HCT116 (cell line): Measurements from ENCODE around the gene ANXA2. TPM values are rescaled to one million over a fixed set of nuclear protein-coding genes. Genes with fewer than 3 reads are reported as not detected.

Experiments
- ATAC-seq: fragments of 200-7000 bp; cut with Tn5 transposase; 2 replicates; pipeline ENCODE4 v1.9.1; 2020; ENCODE audit warnings: mild to moderate bottlenecking, moderate library complexity
- BruUV-seq: library from RNA; stranded (reverse); fragments of 400-500 nt; replicated peaks from 2 replicates; lab custom pipeline; 2021; lab: Mats Ljungman, UMichigan
- CTCF ChIA-PET: fragments of 300-600 bp; sonication (Branson Sonifier 250); formaldehyde crosslinking; loops from one replicate; lab custom pipeline; 2021; ENCODE audit warnings: antibody characterized with exemption; lab: Charles Lee
- POLR2A ChIA-PET: fragments of 300-600, 350-600 bp; sonication (Branson Sonifier 250); formaldehyde crosslinking; loops from one replicate; lab custom pipeline; 2021; ENCODE audit warnings: antibody characterized with exemption; lab: Charles Lee
- RAD21 ChIA-PET, 2 experiments: fragments of 300-600 bp; sonication (Branson Sonifier 250); formaldehyde crosslinking; loops; one replicate each; lab custom pipeline; 2023; ENCODE audit warnings: low total read pairs in 2 of 2; ENCODE audit not compliant: uncharacterized antibody in 2 of 2, unreplicated experiment in 2 of 2, low non-redundant PET in 1 of 2; lab: Charles Lee
- DNase-seq: peaks from one replicate; pipeline ENCODE4 v3.0.0-alpha.2; 2010; ENCODE audit warnings: low read depth, low spot score
- H2AFZ ChIP-seq: fragments of 200-600 bp; shearing (Covaris generic), sonication (generic); 2 replicates; pipeline ENCODE4 v1.6.1; 2017; ENCODE audit warnings: low read depth, mixed run types, mixed read lengths, antibody characterized with exemption, low read length; ENCODE audit not compliant: poor library complexity, severe bottlenecking
- H3K27ac ChIP-seq: 2 replicates; pipeline ENCODE4 v1.5.1; 2012; ENCODE audit warnings: low read depth, low read length
- H3K27me3 ChIP-seq: fragments of 200-600 bp; sonication (generic); 2 replicates; pipeline ENCODE4 v1.6.1; 2016; ENCODE audit warnings: mixed run types, low read length, mixed read lengths; ENCODE audit not compliant: insufficient read depth
- H3K36me3 ChIP-seq, 2 experiments: fragments of 200-500 bp in 1 of 2; fragments of 200-600 bp in 1 of 2; sonication (Bioruptor generic) in 1 of 2; sonication (generic) in 1 of 2; 2 replicates each; pipeline versions ENCODE4 v1.5.1 to v1.6.1; 2014 to 2016; ENCODE audit warnings: low read length in 2 of 2, inconsistent platforms in 1 of 2, mixed read lengths in 1 of 2, mixed run types in 1 of 2; ENCODE audit not compliant: insufficient read depth in 2 of 2, control insufficient read depth in 1 of 2
- H3K4me1 ChIP-seq, 2 experiments: fragments of 200-600 bp in 1 of 2; sonication (generic) in 1 of 2; 2 replicates each; pipeline versions ENCODE4 v1.5.1 to v1.6.1; 2012 to 2017; ENCODE audit warnings: low read length in 2 of 2, inconsistent platforms in 1 of 2, mild to moderate bottlenecking in 1 of 2, mixed read lengths in 1 of 2, mixed run types in 1 of 2, moderate library complexity in 1 of 2; ENCODE audit not compliant: insufficient read depth in 2 of 2, control insufficient read depth in 1 of 2
- H3K4me2 ChIP-seq: fragments of 200-600 bp; sonication (generic); 2 replicates; pipeline ENCODE4 v1.6.1; 2017; ENCODE audit warnings: mixed run types, low read length, mixed read lengths
- H3K4me3 ChIP-seq, 2 experiments: fragments of 200-600 bp in 1 of 2; sonication (generic) in 1 of 2; replicated peaks in 1 of 2; 2 replicates each; pipeline ENCODE4 v1.5.1; 2011 to 2016; ENCODE audit warnings: low read length in 2 of 2, control low read depth in 1 of 2, low read depth in 1 of 2, mild to moderate bottlenecking in 1 of 2, mixed read lengths in 1 of 2, mixed run types in 1 of 2
- H3K79me2 ChIP-seq: fragments of 200-600 bp; sonication (generic); 2 replicates; pipeline ENCODE4 v1.6.1; 2017; ENCODE audit warnings: mild to moderate bottlenecking, mixed run types, low read length, moderate library complexity, mixed read lengths; ENCODE audit not compliant: insufficient read depth
- H3K9ac ChIP-seq: fragments of 200-600 bp; sonication (generic); 2 replicates; pipeline ENCODE4 v1.6.1; 2016; ENCODE audit warnings: low read length, mixed read lengths
- H3K9me2 ChIP-seq: fragments of 200-600 bp; sonication (generic), shearing (Covaris generic); 2 replicates; pipeline ENCODE4 v1.6.1; 2017; ENCODE audit warnings: mixed run types, mild to moderate bottlenecking, moderate library complexity; ENCODE audit not compliant: insufficient read depth
- H3K9me3 ChIP-seq, 2 experiments: fragments of 200-500 bp in 1 of 2; fragments of 200-600 bp in 1 of 2; sonication (Bioruptor generic) in 1 of 2; sonication (generic) in 1 of 2; 2 replicates each; pipeline ENCODE4 v1.6.1; 2014 to 2017; ENCODE audit warnings: low read length in 2 of 2, mixed read lengths in 2 of 2, inconsistent platforms in 1 of 2, low read depth in 1 of 2, mild to moderate bottlenecking in 1 of 2, mixed run types in 1 of 2, moderate library complexity in 1 of 2; ENCODE audit not compliant: control insufficient read depth in 1 of 2, insufficient read depth in 1 of 2
- H4K20me1 ChIP-seq: fragments of 200-600 bp; sonication (generic), shearing (Covaris generic); 2 replicates; pipeline ENCODE4 v1.6.1; 2017; ENCODE audit warnings: mixed run types, mild to moderate bottlenecking, moderate library complexity; ENCODE audit not compliant: insufficient read depth
- ATF3 ChIP-seq: IDR thresholded peaks from 2 replicates; pipeline ENCODE4 v1.6.1; 2012
- CBX3 ChIP-seq: IDR thresholded peaks from 2 replicates; pipeline ENCODE4 v1.6.1; 2012; ENCODE audit warnings: low read depth
- CEBPB ChIP-seq: IDR thresholded peaks from 2 replicates; pipeline ENCODE4 v1.6.1; 2012; ENCODE audit warnings: low read depth
- EZH2 ChIP-seq: fragments of 200-600 bp; sonication (generic); IDR thresholded peaks from 2 replicates; pipeline ENCODE4 v1.6.1; 2017; ENCODE audit warnings: antibody characterized with exemption, mixed run types
- EZH2phosphoT487 ChIP-seq: fragments of 200-600 bp; IDR thresholded peaks from 2 replicates; pipeline ENCODE4 v1.6.1; 2018; ENCODE audit warnings: antibody characterized with exemption, borderline replicate concordance
- MAX ChIP-seq: IDR thresholded peaks from 2 replicates; pipeline ENCODE4 v1.6.1; 2012
- REST ChIP-seq: IDR thresholded peaks from 2 replicates; pipeline ENCODE4 v1.6.1; 2012; ENCODE audit warnings: low read depth
- SIN3A ChIP-seq: IDR thresholded peaks from 2 replicates; pipeline ENCODE4 v1.6.1; 2012; ENCODE audit warnings: low read depth
- SP1 ChIP-seq: IDR thresholded peaks from 2 replicates; pipeline ENCODE4 v1.6.1; 2012; ENCODE audit warnings: low read depth
- SRF ChIP-seq: IDR thresholded peaks from 2 replicates; pipeline ENCODE4 v1.6.1; 2012; ENCODE audit warnings: low read depth
- YY1 ChIP-seq: IDR thresholded peaks from 2 replicates; pipeline ENCODE4 v1.6.1; 2011; ENCODE audit warnings: low read length, low read depth, moderate library complexity, mild to moderate bottlenecking; ENCODE audit not compliant: insufficient replicate concordance; ENCODE audit errors: extremely low read depth
- ZBTB33 ChIP-seq: IDR thresholded peaks from 2 replicates; pipeline ENCODE4 v1.6.1; 2011; ENCODE audit warnings: mild to moderate bottlenecking, low read length, moderate library complexity; ENCODE audit not compliant: insufficient replicate concordance; ENCODE audit errors: extremely low read depth
- ZNF274 ChIP-seq: fragments of 200-500 bp; sonication (Bioruptor generic); IDR thresholded peaks from 2 replicates; pipeline ENCODE4 v1.6.1; 2014; ENCODE audit warnings: mild to moderate bottlenecking, low read depth, low read length, inconsistent platforms
- intact Hi-C: fragments of 100-400 bp; cut with micrococcal nuclease; formaldehyde crosslinking; loops from 2 replicates; pipeline ENCODE4 v1.10.0; 2022
- total RNA-seq: library from RNA; stranded (reverse); gene quantifications from one replicate; pipeline ENCODE4 v1.2.1, GENCODE V29; 2021; ENCODE audit not compliant: unreplicated experiment

The ANXA2 gene
- total RNA-seq, 1 experiment from 2014 or later = 1,298 TPM

- ATAC-seq (no peak), DNase-seq (no peak)
- Histone ChIP-seq H3K4me1 (peaks cover 61 to 94% of the 10 kb centered on the region in 2 experiments), H3K4me2 (no peak overlapping the region), H3K79me2 (peaks cover 100% of the 10 kb centered on the region), H3K36me3 (peaks cover 12 to 64% of the 10 kb centered on the region in 2 experiments; a peak in 3 of 4 replicates), H3K27ac (no peak overlapping the region), H3K9me2 (no peaks in the 10 kb centered on the region), H3K9me3 (no peaks in the 10 kb centered on the region), H4K20me1 (peaks cover 47% of the 10 kb centered on the region; the same call in 1 of the 2 replicates), H3K4me3 (no peak overlapping the region), H3K9ac (no peak overlapping the region), H2AFZ (no peak overlapping the region), H3K27me3 (no peaks in the 10 kb centered on the region)
- intact Hi-C loops = no loop called here
- POLR2A ChIA-PET = interaction anchor here (1.0 kb wide), 1 partner anchor 13 kb away, joined by 4 read pairs; no protein-coding TSS in a partner anchor
- TF ChIP-seq ATF3 (no peak), EZH2phosphoT487 (no peak), ZNF274 (no peak), SIN3A (no peak), MAX (no peak), SRF (no peak)
- RAD21 ChIA-PET = no interaction called here
- BruUV-seq = no TSS peak
- CTCF ChIA-PET = no interaction called here
Observed at GRCh38 chr15:60387321-60387720, 10.5 kb downstream of the ANXA2 start.

DNA sequence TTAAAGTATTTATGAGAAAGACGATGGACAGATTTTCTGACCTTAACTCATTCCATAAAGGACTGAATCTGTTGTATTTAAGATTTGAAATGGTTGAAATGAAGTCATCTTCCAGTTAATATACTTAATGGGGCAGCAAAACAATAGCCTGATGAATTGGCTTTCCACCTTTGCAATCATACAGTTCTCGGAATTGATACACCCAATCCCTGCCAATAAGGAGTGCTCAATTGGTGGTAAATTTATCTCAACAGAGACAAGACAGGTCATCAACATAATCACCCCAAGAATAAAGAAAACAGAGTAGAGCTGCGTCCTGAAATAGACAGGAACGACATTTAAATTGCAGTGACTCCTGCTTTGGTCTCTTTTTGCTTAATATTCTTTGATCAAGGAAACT lies 11.2 kb downstream of the ANXA2 start:
- Histone ChIP-seq H4K20me1 (peaks cover 47% of the 10 kb centered on the region; the same call in 1 of the 2 replicates), H3K9ac (peak overlapping the region; percentile 9; the same call in 1 of the 2 replicates)
- POLR2A ChIA-PET = no interaction called here
- TF ChIP-seq SP1 (no peak), REST (no peak), CBX3 (no peak), CEBPB (no peak), ZBTB33 (no peak), YY1 (no peak), SIN3A (no peak), EZH2 (no peak)

More for the DNA sequence above, 11.2 kb downstream of the ANXA2 start:
- no peak for DNase-seq
- H3K4me1 ChIP-seq = peaks cover 59 to 94% of the 10 kb centered on the region in 2 experiments
- no peak overlapping the region for H3K27ac ChIP-seq
- no peaks in the 10 kb centered on the region for H3K9me2 ChIP-seq
- H2AFZ ChIP-seq = no peak overlapping the region
- BruUV-seq = no TSS peak
- ChIA-PET CTCF (no interaction called here), RAD21 (no interaction called here)
- no peak overlapping the region for H3K4me2 ChIP-seq
- H3K9me3 ChIP-seq = no peaks in the 10 kb centered on the region
- H3K79me2 ChIP-seq = peaks cover 100% of the 10 kb centered on the region
- intact Hi-C loops = no loop called here
- no peaks in the 10 kb centered on the region for H3K27me3 ChIP-seq
- ATAC-seq = no peak
- H3K4me3 ChIP-seq = no peak overlapping the region
- peaks cover 16 to 62% of the 10 kb centered on the region in 2 experiments; a peak in 3 of 4 replicates for H3K36me3 ChIP-seq
